MM.1S (cell line): ENCODE measurements around the gene OPRM1.

ENCODE experiments used
- DNase-seq: peaks from one replicate; pipeline ENCODE4 v3.0.0-alpha.2; 2015
- H2AFZ ChIP-seq: fragments of 300-600 bp; sonication (generic); 2 replicates; pipeline ENCODE4 v1.6.0; 2016; ENCODE audit warnings: antibody characterized with exemption, low read length
- H3F3A ChIP-seq: fragments of 300-600 bp; sonication (generic); 2 replicates; pipeline ENCODE4 v1.6.1; 2016; ENCODE audit warnings: mild to moderate bottlenecking, antibody characterized with exemption, low read length, moderate library complexity, mixed read lengths; ENCODE audit not compliant: insufficient read depth
- H3K27ac ChIP-seq: fragments of 300-600 bp; sonication (generic); 2 replicates; pipeline ENCODE4 v1.5.1; 2016; ENCODE audit warnings: mild to moderate bottlenecking, low read length
- H3K27me3 ChIP-seq: fragments of 300-600 bp; sonication (generic); replicated peaks from 2 replicates; pipeline ENCODE4 v1.6.0; 2016; ENCODE audit warnings: low read length; ENCODE audit not compliant: insufficient read depth
- H3K36me3 ChIP-seq: fragments of 300-600 bp; sonication (generic); replicated peaks from 2 replicates; pipeline ENCODE4 v1.6.1; 2016; ENCODE audit warnings: mild to moderate bottlenecking, low read length, mixed read lengths; ENCODE audit not compliant: insufficient read depth
- H3K4me1 ChIP-seq: fragments of 300-600 bp; sonication (generic); 2 replicates; pipeline ENCODE4 v1.6.1; 2016; ENCODE audit warnings: low read length, mixed read lengths
- H3K4me2 ChIP-seq: fragments of 300-600 bp; sonication (generic); 2 replicates; pipeline ENCODE4 v1.6.0; 2016; ENCODE audit warnings: low read depth, low read length
- H3K4me3 ChIP-seq: fragments of 300-600 bp; sonication (generic); 2 replicates; pipeline ENCODE4 v1.5.1; 2016; ENCODE audit warnings: low read length, mixed read lengths
- H3K79me2 ChIP-seq: fragments of 300-600 bp; sonication (generic); 2 replicates; pipeline ENCODE4 v1.6.1; 2016; ENCODE audit warnings: mixed run types, low read length, mixed read lengths
- H3K9ac ChIP-seq: fragments of 300-600 bp; sonication (generic); 2 replicates; pipeline ENCODE4 v1.6.1; 2016; ENCODE audit warnings: low read length, mixed read lengths
- H3K9me2 ChIP-seq: fragments of 300-600 bp; sonication (generic); replicated peaks from 2 replicates; pipeline ENCODE4 v1.6.1; 2016; ENCODE audit warnings: mild to moderate bottlenecking, low read length, mixed read lengths; ENCODE audit not compliant: insufficient read depth
- H3K9me3 ChIP-seq: fragments of 300-600 bp; sonication (generic); replicated peaks from 2 replicates; pipeline ENCODE4 v1.6.1; 2016; ENCODE audit warnings: mild to moderate bottlenecking, low read length, mixed read lengths; ENCODE audit not compliant: insufficient read depth
- H4K20me1 ChIP-seq: fragments of 300-600 bp; sonication (generic); 2 replicates; pipeline ENCODE4 v1.6.1; 2016; ENCODE audit warnings: mild to moderate bottlenecking, low read length, moderate library complexity, mixed read lengths; ENCODE audit not compliant: insufficient read depth
- EZH2 ChIP-seq: fragments of 300-600 bp; sonication (generic); optimal IDR thresholded peaks from 2 replicates; pipeline ENCODE3; 2017; ENCODE audit warnings: low read depth, mild to moderate bottlenecking, antibody characterized with exemption, low read length, mixed read lengths
- EZH2phosphoT487 ChIP-seq: fragments of 300-600 bp; sonication (generic); IDR thresholded peaks from 2 replicates; pipeline ENCODE4 v1.6.1; 2018; ENCODE audit warnings: antibody characterized with exemption, low read length
- TF ChIP-seq, protein P1 (sequence below): fragments of 300-600 bp; sonication (generic); IDR thresholded peaks from 2 replicates; pipeline ENCODE4 v1.5.1; 2016; ENCODE audit warnings: antibody characterized with exemption, low read length, mixed read lengths

Gene OPRM1

DNA sequence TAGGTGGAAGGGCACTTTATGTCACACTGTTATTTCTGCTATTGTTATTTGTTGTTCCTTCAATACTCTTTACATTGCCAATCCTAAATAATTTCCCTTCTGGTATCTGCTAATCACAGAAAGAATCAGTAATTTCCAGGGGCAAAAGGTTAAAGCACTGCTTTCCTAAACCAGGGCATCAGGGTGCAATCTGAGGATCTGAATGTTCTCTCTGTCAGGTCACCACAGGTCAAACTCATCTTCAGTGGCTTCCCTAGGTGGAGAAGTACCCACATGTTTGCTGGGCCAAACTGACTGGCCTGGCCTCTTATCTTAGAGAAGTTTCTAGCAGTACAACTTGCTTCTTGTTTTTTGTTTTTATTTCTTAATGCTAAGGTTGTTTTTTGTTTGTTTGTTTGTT, 118.7 kb downstream of the OPRM1 start:
- peak overlapping the region; percentile 69; the same call in 1 of the 2 replicates for H2AFZ ChIP-seq
- H3K4me2 ChIP-seq, result peak overlapping the region; percentile 66; the same call in 1 of the 2 replicates
- peak overlapping the region; percentile 49; the same call in 1 of the 2 replicates for H3K27ac ChIP-seq

DNA sequence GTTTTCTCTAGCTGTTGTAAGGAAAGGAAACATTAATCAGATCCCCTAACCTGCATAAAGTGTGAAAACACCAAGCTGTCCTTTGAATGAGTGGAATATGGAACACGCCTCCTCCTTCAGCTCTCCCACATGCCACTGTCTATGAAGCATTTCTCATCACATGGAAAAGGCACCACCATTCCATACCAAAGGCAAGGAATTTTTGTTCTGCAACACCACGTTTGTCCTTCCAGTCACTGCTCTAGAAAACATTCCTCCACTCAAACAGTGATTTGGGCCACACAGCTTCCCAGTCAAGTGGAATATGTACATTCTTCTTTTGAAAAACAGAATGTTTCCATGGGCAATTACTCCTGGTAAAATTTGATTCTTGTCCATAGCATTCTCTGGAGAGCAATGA, 120.1 kb downstream of the OPRM1 start:
- no peak for DNase-seq
- H3K79me2 ChIP-seq, result no peaks in the 10 kb centered on the region
- H2AFZ ChIP-seq, result no peak overlapping the region
- H3K9ac ChIP-seq, result no peak overlapping the region
- H3K27me3 ChIP-seq, result no peaks in the 10 kb centered on the region
- no peak overlapping the region for H3K27ac ChIP-seq
- H3K4me2 ChIP-seq, result no peak overlapping the region
- no peaks in the 10 kb centered on the region for H4K20me1 ChIP-seq
- no peaks in the 10 kb centered on the region for H3K36me3 ChIP-seq
- H3K4me1 ChIP-seq, result peaks cover 15% of the 10 kb centered on the region
- no peaks in the 10 kb centered on the region for H3K9me3 ChIP-seq
- no peaks in the 10 kb centered on the region for H3K9me2 ChIP-seq
- H3K4me3 ChIP-seq, result no peak overlapping the region
- no peak for TF ChIP-seq EZH2phosphoT487
- TF ChIP-seq, protein P1, sequence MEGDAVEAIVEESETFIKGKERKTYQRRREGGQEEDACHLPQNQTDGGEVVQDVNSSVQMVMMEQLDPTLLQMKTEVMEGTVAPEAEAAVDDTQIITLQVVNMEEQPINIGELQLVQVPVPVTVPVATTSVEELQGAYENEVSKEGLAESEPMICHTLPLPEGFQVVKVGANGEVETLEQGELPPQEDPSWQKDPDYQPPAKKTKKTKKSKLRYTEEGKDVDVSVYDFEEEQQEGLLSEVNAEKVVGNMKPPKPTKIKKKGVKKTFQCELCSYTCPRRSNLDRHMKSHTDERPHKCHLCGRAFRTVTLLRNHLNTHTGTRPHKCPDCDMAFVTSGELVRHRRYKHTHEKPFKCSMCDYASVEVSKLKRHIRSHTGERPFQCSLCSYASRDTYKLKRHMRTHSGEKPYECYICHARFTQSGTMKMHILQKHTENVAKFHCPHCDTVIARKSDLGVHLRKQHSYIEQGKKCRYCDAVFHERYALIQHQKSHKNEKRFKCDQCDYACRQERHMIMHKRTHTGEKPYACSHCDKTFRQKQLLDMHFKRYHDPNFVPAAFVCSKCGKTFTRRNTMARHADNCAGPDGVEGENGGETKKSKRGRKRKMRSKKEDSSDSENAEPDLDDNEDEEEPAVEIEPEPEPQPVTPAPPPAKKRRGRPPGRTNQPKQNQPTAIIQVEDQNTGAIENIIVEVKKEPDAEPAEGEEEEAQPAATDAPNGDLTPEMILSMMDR, result no peak
- TF ChIP-seq EZH2, result no peak
- H3F3A ChIP-seq, result 0 out of 2 replicates have a peak, but pooled peaks cover 4% of the 10 kb centered on the region

More for the DNA sequence above, 118.7 kb downstream of the OPRM1 start:
- H3K4me1 ChIP-seq, result peaks cover 15% of the 10 kb centered on the region
- H3K79me2 ChIP-seq, result no peaks in the 10 kb centered on the region
- no peaks in the 10 kb centered on the region for H3K9me2 ChIP-seq
- H3K36me3 ChIP-seq, result no peaks in the 10 kb centered on the region
- DNase-seq, result no peak
- 0 out of 2 replicates have a peak, but pooled peaks cover 4% of the 10 kb centered on the region for H3F3A ChIP-seq
- H3K9me3 ChIP-seq, result no peaks in the 10 kb centered on the region
- TF ChIP-seq, protein P1, result no peak
- H4K20me1 ChIP-seq, result no peaks in the 10 kb centered on the region
- peak overlapping the region; percentile 48; the same call in 1 of the 2 replicates for H3K4me3 ChIP-seq
- no peak overlapping the region for H3K9ac ChIP-seq
- no peaks in the 10 kb centered on the region for H3K27me3 ChIP-seq

DNA sequence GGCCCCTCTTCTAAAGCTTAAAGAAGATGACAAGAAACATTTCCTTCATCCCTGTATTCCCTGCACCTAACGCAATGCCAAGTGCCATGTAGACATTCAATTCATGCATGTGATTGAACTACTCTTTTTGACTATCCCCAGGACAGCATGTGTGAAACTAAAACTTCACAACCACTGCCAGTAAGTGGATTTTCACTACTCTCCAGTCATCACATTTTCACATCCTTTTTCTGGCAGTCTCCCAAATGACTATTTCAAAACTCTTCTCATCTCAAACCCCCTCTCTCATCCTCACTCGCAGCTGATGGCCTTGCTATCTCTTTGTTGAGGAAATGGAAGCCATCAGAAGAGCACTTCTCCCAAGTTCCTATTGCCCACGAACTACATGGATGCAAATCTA, 122.6 kb downstream of the OPRM1 start:
- no peak overlapping the region for H2AFZ ChIP-seq
- no peaks in the 10 kb centered on the region for H3K27me3 ChIP-seq
- no peaks in the 10 kb centered on the region for H3K79me2 ChIP-seq
- H3K4me1 ChIP-seq, result peaks cover 14% of the 10 kb centered on the region
- no peak overlapping the region for H3K4me2 ChIP-seq
- no peaks in the 10 kb centered on the region for H3K9me3 ChIP-seq
- no peak overlapping the region for H3K27ac ChIP-seq
- peak; percentile 40 for DNase-seq
- no peaks in the 10 kb centered on the region for H3K9me2 ChIP-seq
- H3K9ac ChIP-seq, result no peak overlapping the region
- no peaks in the 10 kb centered on the region for H4K20me1 ChIP-seq
- H3K4me3 ChIP-seq, result no peak overlapping the region
- 0 out of 2 replicates have a peak, but pooled peaks cover 3% of the 10 kb centered on the region for H3F3A ChIP-seq
- H3K36me3 ChIP-seq, result no peaks in the 10 kb centered on the region
- no peak for TF ChIP-seq EZH2phosphoT487
- no peak for TF ChIP-seq EZH2
- TF ChIP-seq, protein P1, result no peak
